Chondrocyte (in vitro differentiated cells): ENCODE data around the gene REN. TPM values are rescaled to one million over a fixed set of nuclear protein-coding genes. Genes with fewer than 3 reads are reported as not detected.
A peak's percentile ranks its signal among the peaks of the same experiment; 100 is the strongest.

Source experiments
- DNase-seq: peaks from one replicate; pipeline ENCODE4 v3.0.0; 2021; ENCODE audit warnings: mixed read lengths, low spot score
- H3K27ac Mint-ChIP-seq: one replicate; pipeline ENCODE4 v1.8.0; 2021; ENCODE audit warnings: mild to moderate bottlenecking, moderate library complexity, mixed read lengths; ENCODE audit not compliant: unreplicated experiment
- H3K27me3 Mint-ChIP-seq: 2 replicates; pipeline ENCODE4 v1.8.0; 2021; ENCODE audit warnings: low read depth, mixed read lengths
- H3K36me3 Mint-ChIP-seq: 2 replicates; pipeline ENCODE4 v1.8.0; 2021; ENCODE audit warnings: low read depth, mixed read lengths
- H3K4me1 Mint-ChIP-seq: 2 replicates; pipeline ENCODE4 v1.8.0; 2021; ENCODE audit warnings: low read depth, mild to moderate bottlenecking, mixed read lengths
- H3K4me3 Mint-ChIP-seq: one replicate; pipeline ENCODE4 v1.8.0; 2021; ENCODE audit warnings: mild to moderate bottlenecking, moderate library complexity, mixed read lengths; ENCODE audit not compliant: unreplicated experiment
- H3K9me3 Mint-ChIP-seq: 2 replicates; pipeline ENCODE4 v1.8.0; 2021; ENCODE audit warnings: low read depth, mixed read lengths
- total RNA-seq: library from RNA; stranded (reverse); gene quantifications from 3 replicates; pipeline ENCODE4 v1.2.1, GENCODE V29; 2021
- TF ChIP-seq, protein P1 (sequence below): fragments of 200-600 bp; sonication (generic); IDR thresholded peaks from 2 replicates; pipeline ENCODE4 v1.5.0; 2021; ENCODE audit warnings: antibody characterized with exemption, mild to moderate bottlenecking, moderate library complexity

Gene REN
- total RNA-seq, 1 donor from 2014 or later = not detected

GRCh38 chr1:204136814-204137213 is 29.3 kb downstream of the REN start:
- H3K4me1 Mint-ChIP-seq = no peaks in the 10 kb centered on the region
- H3K4me3 Mint-ChIP-seq = no peak overlapping the region
- no peak overlapping the region for H3K27ac Mint-ChIP-seq
- TF ChIP-seq, protein P1, sequence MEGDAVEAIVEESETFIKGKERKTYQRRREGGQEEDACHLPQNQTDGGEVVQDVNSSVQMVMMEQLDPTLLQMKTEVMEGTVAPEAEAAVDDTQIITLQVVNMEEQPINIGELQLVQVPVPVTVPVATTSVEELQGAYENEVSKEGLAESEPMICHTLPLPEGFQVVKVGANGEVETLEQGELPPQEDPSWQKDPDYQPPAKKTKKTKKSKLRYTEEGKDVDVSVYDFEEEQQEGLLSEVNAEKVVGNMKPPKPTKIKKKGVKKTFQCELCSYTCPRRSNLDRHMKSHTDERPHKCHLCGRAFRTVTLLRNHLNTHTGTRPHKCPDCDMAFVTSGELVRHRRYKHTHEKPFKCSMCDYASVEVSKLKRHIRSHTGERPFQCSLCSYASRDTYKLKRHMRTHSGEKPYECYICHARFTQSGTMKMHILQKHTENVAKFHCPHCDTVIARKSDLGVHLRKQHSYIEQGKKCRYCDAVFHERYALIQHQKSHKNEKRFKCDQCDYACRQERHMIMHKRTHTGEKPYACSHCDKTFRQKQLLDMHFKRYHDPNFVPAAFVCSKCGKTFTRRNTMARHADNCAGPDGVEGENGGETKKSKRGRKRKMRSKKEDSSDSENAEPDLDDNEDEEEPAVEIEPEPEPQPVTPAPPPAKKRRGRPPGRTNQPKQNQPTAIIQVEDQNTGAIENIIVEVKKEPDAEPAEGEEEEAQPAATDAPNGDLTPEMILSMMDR = no peak
- DNase-seq = no peak
- no peaks in the 10 kb centered on the region for H3K9me3 Mint-ChIP-seq
- H3K36me3 Mint-ChIP-seq = peaks cover 10% of the 10 kb centered on the region
- H3K27me3 Mint-ChIP-seq = no peaks in the 10 kb centered on the region

- Mint-ChIP-seq H3K27me3 (no peaks in the 10 kb centered on the region), H3K36me3 (peaks cover 4% of the 10 kb centered on the region), H3K27ac (no peak overlapping the region), H3K4me3 (no peak overlapping the region), H3K4me1 (peaks cover 16% of the 10 kb centered on the region), H3K9me3 (no peaks in the 10 kb centered on the region)
- DNase-seq = no peak
- TF ChIP-seq, protein P1 = no peak
These were observed 32.0 kb downstream of the REN start for GRCh38 chr1:204134103-204134502.

- Mint-ChIP-seq H3K27ac (no peak overlapping the region), H3K36me3 (no peaks in the 10 kb centered on the region), H3K4me3 (no peak overlapping the region), H3K9me3 (no peaks in the 10 kb centered on the region), H3K4me1 (peaks cover 27% of the 10 kb centered on the region), H3K27me3 (no peaks in the 10 kb centered on the region)
- TF ChIP-seq, protein P1 = no peak
- no peak for DNase-seq
These were observed 33.4 kb downstream of the REN start for GRCh38 chr1:204132718-204133117.

- Mint-ChIP-seq H3K27ac (no peak overlapping the region), H3K4me1 (peaks cover 33% of the 10 kb centered on the region), H3K9me3 (no peaks in the 10 kb centered on the region), H3K4me3 (no peak overlapping the region), H3K27me3 (no peaks in the 10 kb centered on the region), H3K36me3 (no peaks in the 10 kb centered on the region)
- no peak for DNase-seq
- TF ChIP-seq, protein P1 = no peak
These were observed 34.2 kb downstream of the REN start for GRCh38 chr1:204131978-204132377.

DNA sequence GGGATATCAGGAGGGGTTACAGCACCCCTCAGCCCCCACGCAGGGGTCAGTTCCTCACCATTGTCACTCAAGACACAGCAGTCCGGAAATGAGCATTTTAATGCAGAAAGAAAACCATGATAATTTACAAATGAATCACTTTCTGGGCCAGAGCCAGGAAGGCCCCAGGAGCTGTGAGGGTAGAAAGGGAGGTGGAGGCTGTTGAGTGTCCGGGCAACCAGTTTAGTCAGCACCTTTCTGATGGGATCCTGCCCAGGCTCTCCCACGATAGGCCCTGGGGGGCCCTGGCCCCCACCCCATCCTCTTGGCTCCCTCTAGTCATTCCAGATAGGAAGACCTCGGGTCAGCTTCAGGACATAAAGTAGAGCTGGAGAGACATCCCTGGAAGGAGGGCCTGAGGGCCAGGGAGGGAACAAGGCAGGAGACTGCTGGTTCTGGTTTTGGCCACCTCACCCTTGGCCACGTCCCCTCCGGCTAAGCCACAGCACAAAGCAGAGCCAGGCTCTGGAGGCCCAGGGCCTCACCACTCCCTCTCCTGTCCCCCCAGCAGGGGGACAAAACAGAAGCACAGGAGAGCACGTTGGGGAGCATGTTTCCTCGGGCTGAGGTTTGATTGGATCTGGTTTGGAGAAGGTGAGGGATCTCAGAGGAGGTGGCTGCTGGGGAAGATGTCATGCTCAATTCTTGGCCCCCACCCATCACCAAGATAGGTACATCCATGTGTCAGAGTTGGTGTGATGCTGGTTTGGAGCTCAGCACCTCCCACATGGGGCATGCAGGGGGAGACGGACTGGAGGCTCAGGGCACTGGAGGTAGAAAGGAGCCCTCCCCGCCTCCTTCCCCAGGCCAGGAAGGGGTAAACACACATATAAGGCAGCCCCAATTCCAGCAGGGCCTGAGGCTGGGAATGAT is 34.9 kb downstream of the REN start:
- Mint-ChIP-seq H3K9me3 (no peaks in the 10 kb centered on the region), H3K36me3 (no peaks in the 10 kb centered on the region), H3K27ac (peak overlapping the region; percentile 74), H3K4me3 (no peak overlapping the region), H3K27me3 (no peaks in the 10 kb centered on the region), H3K4me1 (peaks cover 38% of the 10 kb centered on the region)
- DNase-seq = no peak
- TF ChIP-seq, protein P1 = peak; percentile 34
